ENCODE results near the gene ADAM12.

DNA sequence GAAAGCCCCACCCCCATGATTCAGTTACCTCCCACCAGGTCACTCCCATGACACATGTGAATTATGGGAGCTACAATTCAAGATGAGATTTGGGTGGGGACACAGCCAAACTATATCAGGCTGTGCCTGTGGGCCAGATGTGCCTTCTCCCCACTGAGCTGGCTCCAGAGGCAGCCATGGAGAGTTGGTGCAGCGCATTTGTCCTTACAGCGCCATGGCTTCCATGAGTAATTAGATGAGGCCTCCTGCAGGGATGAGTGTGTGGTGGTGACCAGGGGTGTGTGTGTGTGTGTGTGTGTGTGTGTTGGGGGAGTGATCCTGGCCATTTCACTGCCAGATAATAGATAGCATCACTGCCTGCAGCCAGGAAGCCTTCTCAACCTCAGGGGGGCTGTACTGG, 397.3 kb downstream of the ADAM12 start:
- TF ChIP-seq, protein P1, sequence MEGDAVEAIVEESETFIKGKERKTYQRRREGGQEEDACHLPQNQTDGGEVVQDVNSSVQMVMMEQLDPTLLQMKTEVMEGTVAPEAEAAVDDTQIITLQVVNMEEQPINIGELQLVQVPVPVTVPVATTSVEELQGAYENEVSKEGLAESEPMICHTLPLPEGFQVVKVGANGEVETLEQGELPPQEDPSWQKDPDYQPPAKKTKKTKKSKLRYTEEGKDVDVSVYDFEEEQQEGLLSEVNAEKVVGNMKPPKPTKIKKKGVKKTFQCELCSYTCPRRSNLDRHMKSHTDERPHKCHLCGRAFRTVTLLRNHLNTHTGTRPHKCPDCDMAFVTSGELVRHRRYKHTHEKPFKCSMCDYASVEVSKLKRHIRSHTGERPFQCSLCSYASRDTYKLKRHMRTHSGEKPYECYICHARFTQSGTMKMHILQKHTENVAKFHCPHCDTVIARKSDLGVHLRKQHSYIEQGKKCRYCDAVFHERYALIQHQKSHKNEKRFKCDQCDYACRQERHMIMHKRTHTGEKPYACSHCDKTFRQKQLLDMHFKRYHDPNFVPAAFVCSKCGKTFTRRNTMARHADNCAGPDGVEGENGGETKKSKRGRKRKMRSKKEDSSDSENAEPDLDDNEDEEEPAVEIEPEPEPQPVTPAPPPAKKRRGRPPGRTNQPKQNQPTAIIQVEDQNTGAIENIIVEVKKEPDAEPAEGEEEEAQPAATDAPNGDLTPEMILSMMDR (IDR thresholded peaks at IDR 0.05) = no peak
- TF ChIP-seq POLR2A (IDR thresholded peaks at IDR 0.05) = no peak
